HEK293 (cell line): ENCODE results near the gene PDCD7.
"Not testable (repeated sequence)": the region's sequence is repeated elsewhere in the genome, so short reads cannot be mapped to it uniquely, and the experiment has no call there.

Experiments used
- CTCF ChIA-PET: fragments of 350-600 bp; formaldehyde crosslinking; extraction: SDS; loops from one replicate; lab custom pipeline; 2021; ENCODE audit warnings: antibody characterized with exemption; lab: Yijun Ruan, JAX
- POLR2A ChIA-PET: fragments of 300-600 bp; formaldehyde crosslinking; extraction: SDS; loops from one replicate; lab custom pipeline; 2020; ENCODE audit warnings: antibody characterized with exemption, inconsistent platforms; lab: Yijun Ruan, JAX
- H3K27ac ChIP-seq: fragments of 200-500 bp; sonication (Bioruptor generic); 2 replicates; pipeline ENCODE4 v1.5.1; 2014; ENCODE audit warnings: low read depth, low read length, control low read depth, inconsistent platforms; ENCODE audit errors: extremely low read depth
- H3K36me3 ChIP-seq, 2 experiments: fragments of 200-500 bp in 1 of 2; sonication (Bioruptor generic) in 1 of 2; 1 replicate in 1 of 2; 2 replicates in 1 of 2; pipeline ENCODE4 v1.5.1; 2014 to 2017; ENCODE audit warnings: inconsistent platforms in 2 of 2, low read length in 2 of 2; ENCODE audit not compliant: control insufficient read depth in 2 of 2, insufficient read depth in 1 of 2
- H3K4me1 ChIP-seq: fragments of 200-500 bp; sonication (Bioruptor generic); 2 replicates; pipeline ENCODE4 v1.5.1; 2014; ENCODE audit warnings: mild to moderate bottlenecking, low read length, inconsistent platforms; ENCODE audit not compliant: control insufficient read depth, insufficient read depth
- H3K4me3 ChIP-seq: 2 replicates; pipeline ENCODE4 v1.5.1; 2011; ENCODE audit warnings: low read depth, mild to moderate bottlenecking, control low read depth, low read length, moderate library complexity
- H3K9me3 ChIP-seq: fragments of 200-500 bp; sonication (Bioruptor generic); 2 replicates; pipeline ENCODE4 v1.5.1; 2014; ENCODE audit warnings: low read depth, low read length, inconsistent platforms; ENCODE audit not compliant: control insufficient read depth, insufficient read depth
- GLIS2 ChIP-seq: fragments of 450-650 bp; formaldehyde crosslinking; IDR thresholded peaks from 2 replicates; pipeline ENCODE4 v1.5.1; 2016; ENCODE audit warnings: missing biosample characterization, missing genetic modification characterization
- KLF7 ChIP-seq: fragments of 450-650 bp; formaldehyde crosslinking; IDR thresholded peaks from 2 replicates; pipeline ENCODE4 v1.5.1; 2016; ENCODE audit warnings: missing biosample characterization, missing genetic modification characterization, borderline replicate concordance
- RBAK ChIP-seq: fragments of 450-650 bp; formaldehyde crosslinking; IDR thresholded peaks from 2 replicates; pipeline ENCODE4 v1.5.1; 2016; ENCODE audit warnings: missing biosample characterization, missing genetic modification characterization
- REST ChIP-seq: fragments of 450-650 bp; formaldehyde crosslinking; IDR thresholded peaks from 2 replicates; pipeline ENCODE4 v1.5.1; 2016; ENCODE audit warnings: missing biosample characterization, missing genetic modification characterization
- ZFP37 ChIP-seq: fragments of 450-650 bp; formaldehyde crosslinking; IDR thresholded peaks from 2 replicates; pipeline ENCODE4 v1.5.1; 2016; ENCODE audit warnings: missing biosample characterization, missing genetic modification characterization
- ZNF174 ChIP-seq: fragments of 450-650 bp; formaldehyde crosslinking; IDR thresholded peaks from 2 replicates; pipeline ENCODE4 v1.5.0; 2017; ENCODE audit warnings: missing biosample characterization, mild to moderate bottlenecking, missing genetic modification characterization
- ZNF223 ChIP-seq: fragments of 450-650 bp; formaldehyde crosslinking; IDR thresholded peaks from 2 replicates; pipeline ENCODE4 v1.5.1; 2016; ENCODE audit warnings: missing biosample characterization, missing genetic modification characterization
- ZNF292 ChIP-seq: fragments of 450-650 bp; formaldehyde crosslinking; IDR thresholded peaks from 2 replicates; pipeline ENCODE4 v1.5.1; 2016; ENCODE audit warnings: low read depth, missing biosample characterization, missing genetic modification characterization, borderline replicate concordance
- ZNF341 ChIP-seq: fragments of 450-650 bp; formaldehyde crosslinking; IDR thresholded peaks from 2 replicates; pipeline ENCODE4; 2016; ENCODE audit warnings: low read depth, missing biosample characterization, missing genetic modification characterization
- ZNF354C ChIP-seq: fragments of 450-650 bp; formaldehyde crosslinking; IDR thresholded peaks from 2 replicates; pipeline ENCODE4 v1.5.1; 2016; ENCODE audit warnings: missing biosample characterization, missing genetic modification characterization, low read depth, borderline replicate concordance
- ZNF366 ChIP-seq: fragments of 450-650 bp; formaldehyde crosslinking; conservative IDR thresholded peaks from 2 replicates; pipeline ENCODE4 v1.5.1; 2016; ENCODE audit warnings: missing biosample characterization, missing genetic modification characterization
- ZNF501 ChIP-seq: fragments of 450-650 bp; formaldehyde crosslinking; IDR thresholded peaks from 2 replicates; pipeline ENCODE4 v1.5.1; 2016; ENCODE audit warnings: missing biosample characterization, missing genetic modification characterization
- ZNF544 ChIP-seq: fragments of 450-650 bp; formaldehyde crosslinking; IDR thresholded peaks from 2 replicates; pipeline ENCODE4 v1.5.0; 2017; ENCODE audit warnings: missing biosample characterization, missing genetic modification characterization
- ZNF555 ChIP-seq: fragments of 450-650 bp; formaldehyde crosslinking; conservative IDR thresholded peaks from 2 replicates; pipeline ENCODE4 v1.5.1; 2017; ENCODE audit warnings: missing biosample characterization, mild to moderate bottlenecking, missing genetic modification characterization, inconsistent platforms
- ZNF654 ChIP-seq: fragments of 450-650 bp; formaldehyde crosslinking; IDR thresholded peaks from 2 replicates; pipeline ENCODE4 v1.5.1; 2016; ENCODE audit warnings: low read depth, missing biosample characterization, missing genetic modification characterization
- ZNF664 ChIP-seq: fragments of 450-650 bp; formaldehyde crosslinking; IDR thresholded peaks from 2 replicates; pipeline ENCODE4 v1.5.1; 2016; ENCODE audit warnings: missing biosample characterization, missing genetic modification characterization
- ZNF837 ChIP-seq: fragments of 450-650 bp; formaldehyde crosslinking; IDR thresholded peaks from 2 replicates; pipeline ENCODE4 v1.5.1; 2016; ENCODE audit warnings: missing biosample characterization, missing genetic modification characterization
- ZSCAN5A ChIP-seq: fragments of 450-650 bp; formaldehyde crosslinking; IDR thresholded peaks from 2 replicates; pipeline ENCODE4 v1.5.1; 2016; ENCODE audit warnings: missing biosample characterization, missing genetic modification characterization
- TF ChIP-seq, protein P1 (sequence below): fragments of 450-650 bp; formaldehyde crosslinking; conservative IDR thresholded peaks from 2 replicates; pipeline ENCODE4 v1.5.1; 2016; ENCODE audit warnings: low read depth, missing biosample characterization, missing genetic modification characterization

Gene PDCD7

DNA sequence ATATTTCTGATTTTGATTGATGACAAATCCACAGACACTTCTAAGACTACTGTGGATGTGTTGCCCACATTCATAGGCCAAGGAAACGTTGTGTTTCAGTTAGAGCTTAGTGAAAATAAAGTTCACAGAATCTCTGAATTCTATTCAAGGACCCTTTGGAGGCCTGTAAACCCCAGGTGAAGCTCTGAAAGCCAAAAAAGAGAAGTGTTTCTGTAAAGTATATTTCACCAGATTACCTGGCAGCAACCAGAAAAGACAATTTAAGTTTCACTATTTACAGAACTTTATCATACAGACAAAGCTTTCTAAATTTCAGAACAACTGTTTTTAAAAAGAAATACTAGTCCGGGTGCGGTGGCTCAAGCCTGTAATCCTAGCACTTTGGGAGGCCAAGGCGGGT lies 48.9 kb upstream of the PDCD7 start:
- POLR2A ChIA-PET = interaction anchor here (0.7 kb wide), 1 partner anchor 122 kb away, joined by 3 read pairs; the partner anchor contains the start of gene RNU5B-1
- no peak overlapping the region for H3K27ac ChIP-seq
- TF ChIP-seq REST (tag by site-specific recombination) = no peak
- TF ChIP-seq ZNF837 = no peak
- TF ChIP-seq ZSCAN5A (tag by site-specific recombination) = no peak
- TF ChIP-seq ZFP37 (tag by site-specific recombination) = no peak
- no peak for TF ChIP-seq ZNF174 (tag by site-specific recombination)
- no peak for TF ChIP-seq ZNF544 (tag by site-specific recombination)
- no peaks in the 10 kb centered on the region for H3K4me1 ChIP-seq
- no peak overlapping the region for H3K4me3 ChIP-seq
- CTCF ChIA-PET = interaction anchor here (0.6 to 1.4 kb wide), 3 partner anchors 89 to 121 kb away, joined by 3 to 6 read pairs (median 3); no protein-coding TSS in a partner anchor
- H3K9me3 ChIP-seq = no peaks in the 10 kb centered on the region
- H3K36me3 ChIP-seq = peaks cover 12 to 24% of the 10 kb centered on the region in 2 experiments

DNA sequence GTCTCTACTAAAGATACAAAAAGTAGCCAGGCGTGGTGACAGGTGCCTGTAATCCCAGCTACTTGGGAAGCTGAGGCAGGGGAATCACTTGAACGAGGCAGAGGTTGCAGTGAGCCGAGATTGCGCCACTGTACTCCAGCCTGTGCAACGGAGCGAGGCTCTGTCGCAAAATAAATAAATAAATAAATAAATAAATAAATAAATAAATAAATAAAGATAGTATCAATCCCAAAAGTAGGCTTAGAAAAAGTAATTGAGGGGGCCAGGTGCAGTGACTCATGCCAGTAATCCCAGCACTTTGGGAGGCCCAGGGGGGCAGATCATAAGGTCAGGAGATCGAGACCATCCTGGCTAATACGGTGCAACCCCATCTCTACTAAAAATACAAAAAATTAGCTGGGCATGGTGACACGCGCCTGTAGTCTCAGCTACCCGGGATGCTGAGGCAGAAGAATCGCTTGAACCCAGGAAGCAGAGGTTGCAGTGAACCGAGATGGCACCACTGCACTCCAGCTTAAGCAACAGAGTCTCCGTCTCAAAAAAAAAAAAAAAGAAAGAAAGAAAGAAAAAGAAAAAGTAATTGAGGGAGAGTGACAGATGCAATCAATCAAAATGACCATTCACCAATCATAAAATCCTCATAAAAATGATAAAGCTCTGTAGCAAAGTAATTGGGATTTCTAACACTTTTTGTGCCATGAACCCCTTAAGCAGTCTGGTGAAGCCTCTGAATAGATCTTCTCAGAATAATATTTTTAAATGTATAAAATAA lies 48.2 kb upstream of the PDCD7 start:
- ChIA-PET POLR2A (interaction anchor here (0.5 to 0.6 kb wide), 2 partner anchors 92 to 115 kb away, joined by 3 to 4 read pairs; no protein-coding TSS in a partner anchor), CTCF (interaction anchor here (0.6 to 1.4 kb wide), 4 partner anchors 89 to 122 kb away, joined by 3 to 6 read pairs (median 3); no protein-coding TSS in a partner anchor)
- H3K4me1 ChIP-seq, H3K9me3 ChIP-seq, H3K4me3 ChIP-seq, H3K27ac ChIP-seq: not testable (repeated sequence)
- peaks cover 13 to 30% of the 10 kb centered on the region in 2 experiments for H3K36me3 ChIP-seq
- TF ChIP-seq ZNF366 (tag by site-specific recombination) (0 out of 2 replicates have a peak, but pooled peaks have one; percentile 20), ZNF223 (peak; percentile 47; the same call in 1 of the 2 replicates), ZNF501 (tag by site-specific recombination) (peak; percentile 56; the same call in 1 of the 2 replicates), ZNF292 (tag by site-specific recombination) (peak; percentile 72; the same call in 1 of the 2 replicates), ZNF555 (tag by site-specific recombination) (peak; percentile 65), KLF7 (0 out of 2 replicates have a peak, but pooled peaks have one; percentile 31), ZNF654 (tag by site-specific recombination) (peak; percentile 37; the same call in 1 of the 2 replicates), ZNF664 (tag by site-specific recombination) (peak; percentile 72; the same call in 1 of the 2 replicates), ZNF354C (tag by site-specific recombination) (0 out of 2 replicates have a peak, but pooled peaks have one; percentile 61), RBAK (peak; percentile 80; the same call in 1 of the 2 replicates), ZNF341 (tag by site-specific recombination) (0 out of 2 replicates have a peak, but pooled peaks have one; percentile 15), ZFP37 (tag by site-specific recombination) (peak; percentile 45; the same call in 1 of the 2 replicates), GLIS2 (tag by site-specific recombination) (0 out of 2 replicates have a peak, but pooled peaks have one; percentile 18), REST (tag by site-specific recombination) (peak; percentile 50; the same call in 1 of the 2 replicates)
- TF ChIP-seq, protein P1, sequence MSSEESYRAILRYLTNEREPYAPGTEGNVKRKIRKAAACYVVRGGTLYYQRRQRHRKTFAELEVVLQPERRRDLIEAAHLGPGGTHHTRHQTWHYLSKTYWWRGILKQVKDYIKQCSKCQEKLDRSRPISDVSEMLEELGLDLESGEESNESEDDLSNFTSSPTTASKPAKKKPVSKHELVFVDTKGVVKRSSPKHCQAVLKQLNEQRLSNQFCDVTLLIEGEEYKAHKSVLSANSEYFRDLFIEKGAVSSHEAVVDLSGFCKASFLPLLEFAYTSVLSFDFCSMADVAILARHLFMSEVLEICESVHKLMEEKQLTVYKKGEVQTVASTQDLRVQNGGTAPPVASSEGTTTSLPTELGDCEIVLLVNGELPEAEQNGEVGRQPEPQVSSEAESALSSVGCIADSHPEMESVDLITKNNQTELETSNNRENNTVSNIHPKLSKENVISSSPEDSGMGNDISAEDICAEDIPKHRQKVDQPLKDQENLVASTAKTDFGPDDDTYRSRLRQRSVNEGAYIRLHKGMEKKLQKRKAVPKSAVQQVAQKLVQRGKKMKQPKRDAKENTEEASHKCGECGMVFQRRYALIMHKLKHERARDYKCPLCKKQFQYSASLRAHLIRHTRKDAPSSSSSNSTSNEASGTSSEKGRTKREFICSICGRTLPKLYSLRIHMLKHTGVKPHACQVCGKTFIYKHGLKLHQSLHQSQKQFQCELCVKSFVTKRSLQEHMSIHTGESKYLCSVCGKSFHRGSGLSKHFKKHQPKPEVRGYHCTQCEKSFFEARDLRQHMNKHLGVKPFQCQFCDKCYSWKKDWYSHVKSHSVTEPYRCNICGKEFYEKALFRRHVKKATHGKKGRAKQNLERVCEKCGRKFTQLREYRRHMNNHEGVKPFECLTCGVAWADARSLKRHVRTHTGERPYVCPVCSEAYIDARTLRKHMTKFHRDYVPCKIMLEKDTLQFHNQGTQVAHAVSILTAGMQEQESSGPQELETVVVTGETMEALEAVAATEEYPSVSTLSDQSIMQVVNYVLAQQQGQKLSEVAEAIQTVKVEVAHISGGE = peak; percentile 66
